SK-N-SH (cell line): ENCODE measurements around the gene SIDT1. TPM values are rescaled to one million over a fixed set of nuclear protein-coding genes. Genes with fewer than 3 reads are reported as not detected.

Experiments
- CTCF ChIA-PET: fragments of 300-600, 350-600 bp; formaldehyde crosslinking; extraction: SDS; loops from one replicate; lab custom pipeline; 2021; lab: Yijun Ruan, JAX
- POLR2A ChIA-PET: fragments of 350-600 bp; sonication (Branson Sonifier 250); formaldehyde crosslinking; extraction: SDS; loops from one replicate; lab custom pipeline; 2020; ENCODE audit warnings: antibody characterized with exemption, inconsistent platforms; lab: Yijun Ruan, JAX
- DNase-seq: peaks from one replicate; pipeline ENCODE4 v3.0.0; 2012
- H2AFZ ChIP-seq: fragments of 200-600 bp; sonication (generic); 2 replicates; pipeline ENCODE4 v1.8.1; 2016; ENCODE audit warnings: antibody characterized with exemption, mild to moderate bottlenecking, low read depth
- H3F3A ChIP-seq: fragments of 200-600 bp; sonication (generic); replicated peaks from 2 replicates; pipeline ENCODE3; 2016; ENCODE audit warnings: antibody characterized with exemption, mild to moderate bottlenecking; ENCODE audit not compliant: insufficient read depth
- H3K27ac ChIP-seq, 2 experiments: fragments of 200-500 bp in 1 of 2; fragments of 200-600 bp in 1 of 2; sonication (Bioruptor generic) in 1 of 2; sonication (generic), shearing (Covaris generic) in 1 of 2; 2 replicates each; pipeline versions ENCODE4 v1.5.1 to v1.6.1; 2014 to 2016; ENCODE audit warnings: low read depth in 2 of 2, inconsistent platforms in 1 of 2, low read length in 1 of 2, mild to moderate bottlenecking in 1 of 2, mixed read lengths in 1 of 2
- H3K27me3 ChIP-seq: fragments of 200-600 bp; sonication (generic), shearing (Covaris generic); 2 replicates; pipeline ENCODE4 v1.6.1; 2016; ENCODE audit warnings: mixed run types; ENCODE audit not compliant: insufficient read depth
- H3K36me3 ChIP-seq, 2 experiments: fragments of 200-500 bp in 1 of 2; fragments of 200-600 bp in 1 of 2; sonication (Bioruptor generic) in 1 of 2; sonication (generic) in 1 of 2; replicated peaks in 1 of 2; 2 replicates each; pipeline versions ENCODE3 to v1.5.1; 2014 to 2016; ENCODE audit warnings: low read length in 1 of 2, mild to moderate bottlenecking in 1 of 2; ENCODE audit not compliant: insufficient read depth in 2 of 2, control insufficient read depth in 1 of 2
- H3K4me1 ChIP-seq, 2 experiments: fragments of 200-500 bp in 1 of 2; fragments of 200-600 bp in 1 of 2; sonication (Bioruptor generic) in 1 of 2; sonication (generic), shearing (Covaris generic) in 1 of 2; 2 replicates each; pipeline versions ENCODE4 v1.5.1 to v1.6.1; 2014 to 2016; ENCODE audit warnings: low read depth in 1 of 2, low read length in 1 of 2, mixed run types in 1 of 2; ENCODE audit not compliant: insufficient read depth in 2 of 2, control insufficient read depth in 1 of 2
- H3K4me2 ChIP-seq: fragments of 200-600 bp; sonication (generic), shearing (Covaris generic); 2 replicates; pipeline ENCODE4 v1.6.1; 2017; ENCODE audit warnings: mixed run types
- H3K4me3 ChIP-seq, 2 experiments: fragments of 200-500 bp in 1 of 2; fragments of 200-600 bp in 1 of 2; sonication (Bioruptor generic) in 1 of 2; sonication (generic), shearing (Covaris generic) in 1 of 2; 2 replicates each; pipeline versions ENCODE4 v1.5.1 to v1.8.1; 2014 to 2016; ENCODE audit warnings: low read depth in 2 of 2, inconsistent platforms in 1 of 2, low read length in 1 of 2, mild to moderate bottlenecking in 1 of 2, mixed read lengths in 1 of 2, moderate library complexity in 1 of 2
- H3K79me2 ChIP-seq: fragments of 200-600 bp; sonication (generic); 2 replicates; pipeline ENCODE4 v1.8.1; 2017; ENCODE audit warnings: mild to moderate bottlenecking; ENCODE audit not compliant: insufficient read depth
- H3K9ac ChIP-seq: fragments of 200-600 bp; sonication (generic); 2 replicates; pipeline ENCODE4 v1.6.1; 2017; ENCODE audit warnings: mixed run types
- H3K9me2 ChIP-seq: fragments of 200-600 bp; sonication (generic); 2 replicates; pipeline ENCODE4 v1.6.1; 2017; ENCODE audit warnings: mixed run types
- H3K9me3 ChIP-seq: fragments of 200-600 bp; sonication (generic); 2 replicates; pipeline ENCODE4 v1.6.1; 2017; ENCODE audit warnings: mixed run types, mild to moderate bottlenecking, moderate library complexity
- H4K20me1 ChIP-seq: fragments of 200-600 bp; sonication (generic); 2 replicates; pipeline ENCODE4 v1.6.1; 2017; ENCODE audit warnings: mild to moderate bottlenecking, mixed run types; ENCODE audit not compliant: insufficient read depth
- FOXM1 ChIP-seq: IDR thresholded peaks from 2 replicates; pipeline ENCODE4 v1.4.0; 2012; ENCODE audit warnings: low read depth, mild to moderate bottlenecking
- NRF1 ChIP-seq: IDR thresholded peaks from 2 replicates; pipeline ENCODE4 v1.6.1; 2012; ENCODE audit warnings: low read depth, mild to moderate bottlenecking, low read length
- POLR2AphosphoS5 ChIP-seq: IDR thresholded peaks from 2 replicates; pipeline ENCODE4 v1.6.1; 2012; ENCODE audit warnings: low read depth, low read length
- RCOR1 ChIP-seq: fragments of 150-350 bp; IDR thresholded peaks from 2 replicates; pipeline ENCODE4 v1.6.1; 2017; ENCODE audit warnings: antibody characterized with exemption, low read length
- RFX5 ChIP-seq: IDR thresholded peaks from 2 replicates; pipeline ENCODE4 v1.6.1; 2012; ENCODE audit warnings: mild to moderate bottlenecking, improper control_type of control experiment, low read length
- SMC3 ChIP-seq: IDR thresholded peaks from 2 replicates; pipeline ENCODE4 v1.6.1; 2012; ENCODE audit warnings: low read depth, low read length, improper control_type of control experiment
- TAF1 ChIP-seq: IDR thresholded peaks from 2 replicates; pipeline ENCODE4 v1.6.1; 2012; ENCODE audit warnings: low read depth, mild to moderate bottlenecking, low read length, moderate library complexity, borderline replicate concordance
- TCF12 ChIP-seq: IDR thresholded peaks from 2 replicates; pipeline ENCODE4 v1.4.0; 2012
- ZBTB33 ChIP-seq: IDR thresholded peaks from 2 replicates; pipeline ENCODE4 v1.4.0; 2012; ENCODE audit warnings: low read depth, borderline replicate concordance
- WGBS: methylation state at CpG from one replicate; pipeline ENCODE4 v1.1.6; 2017; ENCODE audit warnings: low lambda C conversion rate; 5-methylcytosine and 5-hydroxymethylcytosine counted together
- polyA plus RNA-seq, 3 experiments: library from polyadenylated mRNA; depleted of rRNA; stranded (reverse); fragments of >200 nt; gene quantifications; 2 replicates each; pipeline ENCODE4 v1.2.3, GENCODE V29; 2012
- TF ChIP-seq, protein P1 (sequence below): IDR thresholded peaks from 2 replicates; pipeline ENCODE4 v1.4.0; 2012; ENCODE audit warnings: low read depth

The SIDT1 gene
- polyA plus RNA-seq, 1 of the 3 experiments (the other 2 are of a cell fraction): 0.02 TPM

DNA sequence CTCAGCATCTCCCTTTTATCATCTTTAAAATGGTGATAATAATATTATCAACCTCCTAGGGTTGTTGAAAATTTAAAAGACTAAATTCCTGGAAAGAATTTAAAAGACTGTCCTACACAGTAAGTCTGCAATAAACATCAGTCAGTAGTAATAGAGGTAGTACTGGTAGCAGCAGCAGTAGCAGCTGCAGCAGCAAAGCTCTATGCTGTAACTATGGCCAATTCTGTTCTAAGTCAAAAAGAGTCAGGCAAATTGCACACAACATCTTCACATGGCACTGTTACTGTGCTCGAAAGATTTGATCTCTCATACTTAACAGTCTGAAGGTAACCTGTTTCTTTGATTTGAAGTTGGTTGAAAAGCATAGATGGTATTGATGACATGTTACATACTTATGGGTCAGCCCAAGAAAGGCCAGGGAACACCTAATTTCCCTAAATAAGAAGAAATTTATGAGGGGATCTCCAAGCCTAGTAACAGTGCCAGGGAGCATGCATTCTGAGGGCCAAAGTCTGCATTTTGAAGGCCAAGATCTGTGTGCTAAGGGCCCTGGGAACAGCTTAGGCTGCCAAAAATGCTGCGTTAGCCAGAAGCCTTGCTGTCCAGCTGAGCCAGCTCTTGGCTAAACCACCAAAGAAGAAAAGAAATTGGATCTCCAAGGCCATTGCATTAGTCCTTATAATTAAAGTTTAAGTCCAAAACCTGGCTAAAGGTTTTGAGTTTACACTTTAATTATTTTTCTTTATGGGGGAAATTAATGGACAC lies 68.2 kb downstream of the SIDT1 start:
- H3K4me3 ChIP-seq: no peak overlapping the region
- no peaks in the 10 kb centered on the region for H3K9me3 ChIP-seq
- H3K79me2 ChIP-seq: no peaks in the 10 kb centered on the region
- ChIA-PET CTCF (interaction anchor here (0.6 to 1.3 kb wide), 2 partner anchors 11 to 294 kb away, joined by 3 read pairs; no protein-coding TSS in a partner anchor), POLR2A (no interaction called here)
- H3K27me3 ChIP-seq: no peaks in the 10 kb centered on the region
- H3F3A ChIP-seq: no peaks in the 10 kb centered on the region
- WGBS: 44% methylated on average over 2 of the region's 2 CpGs
- no peaks in the 10 kb centered on the region for H4K20me1 ChIP-seq
- no peak overlapping the region for H3K27ac ChIP-seq
- H3K36me3 ChIP-seq: no peaks in the 10 kb centered on the region
- no peaks in the 10 kb centered on the region; a peak in 1 of 4 replicates for H3K4me1 ChIP-seq
- TF ChIP-seq TCF12 (no peak), SMC3 (no peak), RFX5 (no peak), RCOR1 (no peak)
- TF ChIP-seq, protein P1, sequence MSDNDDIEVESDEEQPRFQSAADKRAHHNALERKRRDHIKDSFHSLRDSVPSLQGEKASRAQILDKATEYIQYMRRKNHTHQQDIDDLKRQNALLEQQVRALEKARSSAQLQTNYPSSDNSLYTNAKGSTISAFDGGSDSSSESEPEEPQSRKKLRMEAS: no peak
- H3K9ac ChIP-seq: no peak overlapping the region
- no peak for DNase-seq
- H3K9me2 ChIP-seq: no peaks in the 10 kb centered on the region
- no peak overlapping the region for H2AFZ ChIP-seq
- H3K4me2 ChIP-seq: no peak overlapping the region

DNA sequence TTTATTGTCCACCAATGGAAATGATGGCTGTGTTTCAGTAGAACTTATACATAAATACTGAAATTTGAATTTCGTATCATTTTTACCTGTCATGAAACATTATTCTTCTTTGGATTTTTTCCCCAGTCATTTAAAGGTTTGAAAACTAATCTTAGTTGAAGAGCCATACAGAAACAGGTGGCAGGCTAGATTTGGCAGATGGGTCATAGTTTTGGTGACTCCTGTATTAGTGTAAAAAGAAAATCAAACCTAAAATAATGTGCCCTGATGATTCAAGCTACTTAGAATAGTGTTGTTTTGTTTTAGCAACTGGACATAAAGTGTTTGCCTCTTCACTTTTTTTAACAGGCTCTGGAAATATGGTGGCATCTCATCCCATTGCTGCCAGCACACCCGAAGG lies 68.9 kb downstream of the SIDT1 start:
- H3K27me3 ChIP-seq: no peaks in the 10 kb centered on the region
- no peak overlapping the region for H2AFZ ChIP-seq
- H3K79me2 ChIP-seq: no peaks in the 10 kb centered on the region
- no peaks in the 10 kb centered on the region for H3F3A ChIP-seq
- no peak for DNase-seq
- H3K4me1 ChIP-seq: no peaks in the 10 kb centered on the region; a peak in 1 of 4 replicates
- ChIA-PET POLR2A (no interaction called here), CTCF (interaction anchor here (0.6 kb wide), 1 partner anchor 295 kb away, joined by 3 read pairs; no protein-coding TSS in a partner anchor)
- H3K27ac ChIP-seq: no peak overlapping the region
- no peak overlapping the region for H3K4me2 ChIP-seq
- no peak overlapping the region for H3K4me3 ChIP-seq
- WGBS: 59% methylated on average over 2 of the region's 2 CpGs
- H3K9ac ChIP-seq: no peak overlapping the region
- no peaks in the 10 kb centered on the region for H3K36me3 ChIP-seq
- H3K9me2 ChIP-seq: no peaks in the 10 kb centered on the region
- no peaks in the 10 kb centered on the region for H4K20me1 ChIP-seq
- TF ChIP-seq FOXM1 (no peak), POLR2AphosphoS5 (no peak), NRF1 (no peak), ZBTB33 (no peak), TAF1 (no peak)
- no peaks in the 10 kb centered on the region for H3K9me3 ChIP-seq
